ENCODE results near the gene MACROD2. TPM values are rescaled to one million over a fixed set of nuclear protein-coding genes. Genes with fewer than 3 reads are reported as not detected.

MACROD2 gene
- total and polyA plus RNA-seq, 4 donors: 0.66 to 10.5 (median 3.3) TPM

GRCh38 chr20:14384416-14385175, 389.3 kb downstream of the MACROD2 start:
- Histone ChIP-seq H3K4me1 (ENCODE audit: control insufficient read depth in 4 of 4, insufficient read depth in 4 of 4, low read length in 3 of 4) (no peaks in the 10 kb centered on the region), H3K9ac (ENCODE audit: low read depth in 1 of 2, low read length in 2 of 2) (no peak overlapping the region), H3K9me3 (ENCODE audit: control insufficient read depth in 4 of 4, low read length in 3 of 4) (peaks cover 0 to 3% (median 1%) of the 10 kb centered on the region in 4 donors), H3K27ac (ENCODE audit: low read depth in 1 of 2, low read length in 2 of 2) (no peak overlapping the region), H3K27me3 (ENCODE audit: control insufficient read depth in 4 of 4, insufficient read depth in 4 of 4, low read length in 3 of 4) (no peaks in the 10 kb centered on the region), H3K36me3 (ENCODE audit: control insufficient read depth in 4 of 4, insufficient read depth in 3 of 4, low read depth in 1 of 4, low read length in 3 of 4) (no peaks in the 10 kb centered on the region), H3K4me3 (ENCODE audit: low read depth in 1 of 3, low read length in 3 of 3) (no peak overlapping the region)
- TF ChIP-seq HNF4A (conservative IDR thresholded peaks at IDR 0.05): no peak
- TF ChIP-seq MAX (IDR thresholded peaks at IDR 0.05): no peak
- no peak for TF ChIP-seq CTCF (IDR thresholded peaks at IDR 0.05; ENCODE audit: low read depth, low read length, missing input control)
- TF ChIP-seq JUND (IDR thresholded peaks at IDR 0.05): no peak
- TF ChIP-seq REST (IDR thresholded peaks at IDR 0.05): no peak
- TF ChIP-seq ATF3 (IDR thresholded peaks at IDR 0.05): no peak
- no peak for TF ChIP-seq HNF4G (IDR thresholded peaks at IDR 0.05)
- no peak for TF ChIP-seq EGR1 (IDR thresholded peaks at IDR 0.05; ENCODE audit: low read depth in 2 of 2)
- TF ChIP-seq TAF1 (conservative IDR thresholded peaks at IDR 0.05): no peak
- no peak for DNase-seq (ENCODE audit: low spot score)
- WGBS: 60% methylated on average over 1 of the region's 1 CpG

- no peak overlapping the region for H3K9ac ChIP-seq (ENCODE audit: low read depth in 1 of 2, low read length in 2 of 2)
- no peak for DNase-seq (ENCODE audit: low spot score)
- H3K27me3 ChIP-seq (ENCODE audit: control insufficient read depth in 4 of 4, insufficient read depth in 4 of 4, low read length in 3 of 4): no peaks in the 10 kb centered on the region
- H3K27ac ChIP-seq (ENCODE audit: low read depth in 1 of 2, low read length in 2 of 2): no peak overlapping the region
- WGBS: 90% methylated on average over 2 of the region's 2 CpGs
- H3K4me1 ChIP-seq (ENCODE audit: control insufficient read depth in 4 of 4, insufficient read depth in 4 of 4, low read length in 3 of 4): no peaks in the 10 kb centered on the region
- no peak overlapping the region for H3K4me3 ChIP-seq (ENCODE audit: low read depth in 1 of 3, low read length in 3 of 3)
- peaks cover 0 to 3% (median 1%) of the 10 kb centered on the region in 4 donors for H3K9me3 ChIP-seq (ENCODE audit: control insufficient read depth in 4 of 4, low read length in 3 of 4)
- H3K36me3 ChIP-seq (ENCODE audit: control insufficient read depth in 4 of 4, insufficient read depth in 3 of 4, low read depth in 1 of 4, low read length in 3 of 4): no peaks in the 10 kb centered on the region
- no peak for TF ChIP-seq HNF4A (conservative IDR thresholded peaks at IDR 0.05)
- TF ChIP-seq EGR1 (IDR thresholded peaks at IDR 0.05; ENCODE audit: low read depth in 2 of 2): no peak
- no peak for TF ChIP-seq SP1 (IDR thresholded peaks at IDR 0.05)
- no peak for TF ChIP-seq YY1 (IDR thresholded peaks at IDR 0.05)
- no peak for TF ChIP-seq ZBTB33 (IDR thresholded peaks at IDR 0.05)
- TF ChIP-seq TAF1 (conservative IDR thresholded peaks at IDR 0.05): no peak
- TF ChIP-seq REST (IDR thresholded peaks at IDR 0.05): no peak
- TF ChIP-seq JUND (IDR thresholded peaks at IDR 0.05): no peak
- TF ChIP-seq NR2F2 (IDR thresholded peaks at IDR 0.05): no peak
- TF ChIP-seq FOXA2 (IDR thresholded peaks at IDR 0.05): no peak
- TF ChIP-seq HNF4G (IDR thresholded peaks at IDR 0.05): no peak
- TF ChIP-seq RAD21 (IDR thresholded peaks at IDR 0.05): no peak
- TF ChIP-seq RXRA (IDR thresholded peaks at IDR 0.05): no peak
- no peak for TF ChIP-seq ATF3 (IDR thresholded peaks at IDR 0.05)
- TF ChIP-seq GABPA (IDR thresholded peaks at IDR 0.05 in 1 of 2, conservative IDR thresholded peaks at IDR 0.05 in 1 of 2): no peak
- TF ChIP-seq MAX (IDR thresholded peaks at IDR 0.05): no peak
These were observed 389.9 kb downstream of the MACROD2 start for GRCh38 chr20:14385176-14385740.

Measured in liver (tissue), 9 donors.